PC-3 (cell line): ENCODE results near the gene H19.

Source experiments
- CTCF ChIP-seq: fragments of 300-600 bp; sonication (generic); conservative IDR thresholded peaks from 2 replicates; pipeline ENCODE4 v1.5.1; 2017; ENCODE audit warnings: antibody characterized with exemption, low read depth, mild to moderate bottlenecking, low read length
- EZH2 ChIP-seq: fragments of 300-600 bp; sonication (generic); IDR thresholded peaks from one replicate; pipeline ENCODE4 v1.6.1; 2017; ENCODE audit warnings: antibody characterized with exemption, mild to moderate bottlenecking, low read length; ENCODE audit not compliant: unreplicated experiment

- TF ChIP-seq CTCF (no peak), EZH2 (no peak)
These were observed 37.9 kb downstream of the H19 start for GRCh38 chr11:1959786-1960185.
